GM19099 (cell line): ENCODE data around the gene DYNC1H1.

Source experiments
- POLR2A ChIP-seq: IDR thresholded peaks from 3 replicates; pipeline ENCODE4 v1.6.1; 2011; ENCODE audit warnings: low read depth; ENCODE audit not compliant: insufficient read length; ENCODE audit errors: extremely low read depth

Gene DYNC1H1

DNA sequence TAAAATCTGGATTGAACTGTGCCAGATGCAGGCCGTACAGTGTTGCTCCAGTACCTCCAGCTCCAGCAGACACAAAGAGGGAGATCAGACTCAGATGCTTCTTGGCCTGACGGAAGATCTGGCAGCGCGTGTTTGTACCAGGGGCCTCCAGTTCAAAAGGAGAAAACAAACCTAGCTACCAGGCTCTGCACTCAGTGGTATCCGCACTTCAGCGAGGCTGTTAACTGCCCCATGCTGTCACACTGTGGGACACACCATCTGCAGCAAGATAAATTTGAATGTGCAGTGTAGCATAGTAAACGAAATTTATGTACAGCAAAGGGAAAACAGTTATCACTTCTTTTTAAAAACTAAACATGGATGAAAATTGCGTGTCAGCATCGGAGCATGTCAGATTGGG, 5.1 kb downstream of the DYNC1H1 start:
- no peak for TF ChIP-seq POLR2A

GRCh38 chr14:101970830-101971400, 6.5 kb downstream of the DYNC1H1 start:
- TF ChIP-seq POLR2A = no peak

DNA sequence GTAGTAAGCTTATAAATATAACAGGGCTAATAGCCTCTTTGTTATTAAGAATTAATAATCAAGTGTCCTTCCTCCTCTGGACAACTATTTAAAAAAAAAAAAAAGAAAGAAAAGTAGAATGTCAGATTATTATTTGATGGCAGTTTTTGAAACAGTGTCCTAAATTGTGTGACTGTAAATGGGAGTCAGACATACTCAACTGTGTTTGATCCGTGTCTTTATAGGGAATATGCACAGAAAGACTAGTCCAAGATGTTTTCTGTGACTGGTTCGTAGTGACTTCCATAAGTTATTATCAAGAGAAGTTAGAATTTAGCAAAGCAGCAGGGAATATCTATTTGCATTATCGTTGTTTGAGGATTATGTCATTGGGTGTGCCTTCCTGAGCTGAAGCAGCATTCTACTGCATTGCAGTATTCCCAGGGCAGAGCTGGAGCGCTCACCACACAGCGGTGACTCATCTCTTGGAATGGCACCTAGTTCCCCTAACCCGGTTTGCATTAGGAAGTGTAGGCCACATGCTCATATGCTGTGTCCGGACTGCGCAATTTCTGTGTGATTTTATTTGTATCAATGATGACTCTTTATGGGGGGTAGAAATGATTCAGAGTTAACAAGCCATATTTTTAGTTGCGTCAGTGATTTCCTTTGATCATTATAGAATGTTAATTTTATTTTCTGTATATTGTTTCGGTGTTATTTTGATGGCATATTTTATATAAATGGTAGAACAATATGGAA, 7.9 kb downstream of the DYNC1H1 start:
- no peak for TF ChIP-seq POLR2A

DNA sequence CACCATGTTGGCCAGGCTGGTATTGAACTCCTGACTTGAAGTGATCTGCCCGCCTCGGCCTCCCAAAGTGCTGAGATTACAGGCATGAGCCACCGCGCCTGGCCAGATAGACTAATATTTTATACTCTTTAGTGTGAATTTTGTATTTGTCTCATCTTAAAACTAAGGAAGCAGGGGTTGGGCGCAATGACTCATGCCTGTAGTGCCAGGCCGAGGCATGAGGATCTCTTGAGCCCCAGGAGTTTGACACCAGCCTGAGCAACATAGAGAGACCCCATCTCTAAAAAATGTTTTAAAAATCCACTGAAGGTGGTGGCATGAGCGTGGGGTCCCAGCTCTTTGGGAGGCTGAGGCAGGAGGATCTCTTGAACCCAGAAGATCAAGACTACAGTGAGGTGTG, 9.0 kb downstream of the DYNC1H1 start:
- no peak for TF ChIP-seq POLR2A

- TF ChIP-seq POLR2A = no peak
These were observed 10.9 kb downstream of the DYNC1H1 start for GRCh38 chr14:101975231-101975630.

- TF ChIP-seq POLR2A = no peak
These were observed 13.1 kb downstream of the DYNC1H1 start for GRCh38 chr14:101977311-101978071.

DNA sequence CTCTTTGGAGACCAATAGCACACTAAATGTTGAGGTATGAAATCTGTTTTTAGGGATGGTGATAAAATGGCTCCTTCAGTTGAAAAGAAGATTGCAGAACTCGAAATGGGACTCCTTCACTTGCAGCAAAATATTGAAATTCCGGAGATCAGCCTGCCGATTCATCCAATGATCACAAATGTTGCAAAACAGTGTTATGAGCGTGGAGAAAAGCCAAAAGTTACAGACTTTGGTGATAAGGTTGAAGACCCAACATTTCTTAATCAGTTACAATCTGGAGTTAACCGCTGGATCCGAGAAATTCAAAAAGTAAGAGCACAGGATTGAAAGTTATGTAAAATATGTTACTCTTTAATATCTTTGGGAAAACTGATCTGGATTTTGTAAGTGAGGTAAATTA, 15.3 kb downstream of the DYNC1H1 start:
- TF ChIP-seq POLR2A = no peak

DNA sequence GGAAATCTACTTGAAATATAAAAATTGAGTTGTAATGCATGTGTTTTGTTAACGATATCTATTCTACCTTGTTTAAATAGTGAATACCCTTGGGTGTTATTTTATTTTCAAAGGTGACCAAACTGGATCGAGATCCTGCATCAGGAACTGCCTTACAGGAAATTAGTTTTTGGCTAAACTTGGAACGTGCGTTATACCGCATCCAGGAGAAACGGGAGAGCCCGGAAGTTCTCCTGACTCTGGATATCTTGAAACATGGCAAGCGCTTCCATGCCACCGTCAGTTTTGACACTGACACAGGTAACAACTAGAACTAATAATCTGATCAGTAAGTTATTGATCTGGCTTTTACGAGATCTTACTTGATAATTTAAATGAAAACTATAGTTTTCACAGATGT, 15.9 kb downstream of the DYNC1H1 start:
- no peak for TF ChIP-seq POLR2A

- no peak for TF ChIP-seq POLR2A
These were observed 16.3 kb downstream of the DYNC1H1 start for GRCh38 chr14:101980700-101981099.

- TF ChIP-seq POLR2A = no peak
These were observed 18.2 kb downstream of the DYNC1H1 start for GRCh38 chr14:101982621-101983020.

DNA sequence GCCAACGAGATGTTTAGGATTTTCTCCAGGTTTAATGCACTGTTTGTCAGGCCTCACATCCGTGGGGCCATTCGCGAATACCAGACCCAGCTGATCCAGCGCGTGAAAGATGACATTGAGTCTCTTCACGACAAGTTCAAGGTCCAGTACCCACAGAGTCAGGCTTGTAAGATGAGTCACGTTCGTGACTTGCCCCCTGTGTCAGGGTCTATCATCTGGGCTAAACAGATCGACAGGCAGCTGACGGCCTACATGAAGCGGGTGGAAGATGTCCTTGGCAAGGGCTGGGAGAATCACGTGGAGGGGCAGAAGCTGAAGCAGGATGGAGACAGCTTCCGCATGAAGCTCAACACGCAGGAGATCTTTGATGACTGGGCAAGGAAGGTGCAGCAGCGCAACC, 21.6 kb downstream of the DYNC1H1 start:
- TF ChIP-seq POLR2A = no peak

- no peak for TF ChIP-seq POLR2A
These were observed 22.6 kb downstream of the DYNC1H1 start for GRCh38 chr14:101986953-101987352.

DNA sequence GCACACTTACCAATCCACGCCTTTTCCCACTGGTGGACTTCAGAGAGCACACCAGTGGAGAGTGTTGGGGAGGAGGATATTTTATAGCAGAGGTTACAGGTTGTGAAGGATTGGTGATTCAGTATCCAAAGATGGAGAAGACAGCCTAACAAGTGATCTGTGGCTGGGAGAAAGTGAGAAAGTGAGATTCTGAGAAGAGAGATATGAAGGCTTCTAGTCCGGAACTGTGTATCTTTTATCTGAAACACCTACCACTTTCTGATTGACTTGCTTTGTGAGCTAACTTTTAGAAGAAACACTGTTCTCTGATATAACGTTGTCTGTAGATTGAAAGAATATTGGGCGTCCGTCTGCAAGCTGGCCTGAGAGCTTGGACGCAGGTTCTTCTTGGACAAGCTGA, 24.0 kb downstream of the DYNC1H1 start:
- TF ChIP-seq POLR2A = no peak

DNA sequence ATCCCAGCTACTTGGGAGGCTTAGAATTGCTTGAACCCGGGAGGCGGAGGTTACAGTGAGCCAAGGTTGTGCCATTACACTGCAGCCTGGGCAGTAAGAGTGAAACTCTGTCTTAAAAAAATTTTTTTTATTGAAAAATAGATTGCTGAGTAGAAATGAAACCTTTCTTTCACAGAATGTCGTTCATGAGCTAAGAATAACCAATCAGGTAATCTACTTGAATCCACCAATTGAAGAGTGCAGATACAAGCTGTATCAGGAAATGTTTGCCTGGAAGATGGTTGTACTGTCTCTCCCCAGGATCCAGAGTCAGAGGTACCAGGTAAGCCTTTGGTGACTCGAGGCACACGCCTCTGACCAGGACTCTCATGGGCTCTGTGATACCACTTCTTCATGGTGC, 27.0 kb downstream of the DYNC1H1 start:
- TF ChIP-seq POLR2A = no peak

- TF ChIP-seq POLR2A = no peak
These were observed 28.3 kb downstream of the DYNC1H1 start for GRCh38 chr14:101992708-101993107.
